GM19240 (cell line): ENCODE results near the gene CAPSL.
"Not testable (repeated sequence)": the region's sequence is repeated elsewhere in the genome, so short reads cannot be mapped to it uniquely, and the experiment has no call there.

Experiments
- DNase-seq: peaks from one replicate; pipeline ENCODE4 v3.0.0; 2011; ENCODE audit warnings: low spot score; ENCODE audit not compliant: insufficient read length

The CAPSL gene

DNA sequence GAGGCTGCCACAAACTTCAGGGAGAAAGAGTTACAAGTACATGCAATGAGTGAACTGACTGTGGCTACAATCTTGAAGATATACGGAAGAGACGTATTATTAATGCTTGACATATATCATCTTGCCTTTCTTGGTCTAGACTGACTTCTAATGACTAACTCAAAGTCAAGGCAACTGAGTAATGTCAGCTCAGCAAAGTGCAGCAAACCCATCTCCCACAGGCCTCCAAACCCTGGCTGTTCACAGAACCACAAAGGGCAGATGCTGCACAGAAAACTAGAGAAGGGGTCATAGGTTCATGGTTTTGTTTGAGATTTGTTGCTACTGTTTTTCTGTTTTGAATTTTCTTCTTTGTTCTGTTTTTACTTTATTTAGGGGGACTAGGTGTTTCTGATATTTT, 60.8 kb downstream of the CAPSL start:
- DNase-seq: no peak

DNA sequence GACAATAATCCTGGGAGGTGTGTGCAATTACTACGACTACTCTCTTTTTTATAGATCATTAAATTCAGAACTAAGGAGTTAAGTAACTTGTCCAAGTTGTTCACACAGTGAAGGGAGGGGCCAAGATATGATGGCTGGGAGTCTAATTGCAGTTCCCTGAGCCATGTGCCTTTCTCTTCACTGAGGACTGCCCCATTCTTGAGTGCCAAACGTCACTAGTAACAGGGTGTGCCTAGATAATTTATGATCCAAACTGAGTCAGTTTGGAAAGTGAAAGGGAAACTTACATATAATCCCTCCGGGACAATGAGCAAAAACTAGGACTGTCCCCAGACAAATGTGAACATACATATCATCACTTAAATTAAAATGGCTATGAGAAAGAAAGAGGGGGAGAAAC, 61.5 kb downstream of the CAPSL start:
- no peak for DNase-seq

DNA sequence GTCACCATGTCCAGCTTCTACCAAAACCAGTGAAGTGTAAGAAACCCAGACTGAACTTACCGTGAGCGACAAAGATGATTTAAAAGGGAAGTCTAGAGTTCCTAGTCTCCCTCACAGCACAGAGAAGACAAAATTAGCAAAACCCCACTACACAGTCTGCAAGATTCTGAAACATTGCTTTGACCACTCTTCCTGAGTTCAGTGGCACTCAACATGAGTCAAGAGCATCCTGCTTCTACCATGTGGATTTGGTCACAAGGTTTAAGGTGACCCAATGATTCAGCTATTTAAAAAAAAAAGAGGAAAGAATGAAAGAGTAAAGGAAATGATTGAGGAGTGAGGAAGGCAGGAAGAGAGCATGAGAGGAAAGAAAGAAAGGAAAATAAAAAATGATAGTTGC, 62.0 kb downstream of the CAPSL start:
- no peak for DNase-seq

DNA sequence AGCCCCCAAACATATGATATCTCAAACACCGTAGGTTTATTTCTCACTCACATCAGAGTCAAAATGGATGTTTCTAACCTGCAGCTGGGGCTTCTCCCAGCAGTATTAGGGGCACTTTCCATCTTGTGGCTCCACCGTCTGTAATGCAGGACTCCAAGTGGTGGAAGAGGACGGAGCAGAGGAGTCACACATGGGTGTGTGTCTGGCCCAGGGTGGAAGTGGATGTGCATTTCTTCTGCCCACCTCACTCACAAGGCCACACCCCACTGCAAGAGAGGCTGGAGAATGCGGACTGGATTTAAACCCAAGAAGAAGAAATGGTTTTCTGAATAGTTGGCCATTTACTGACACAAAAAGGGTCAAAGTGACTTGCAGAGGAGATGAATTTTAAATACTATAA, 67.8 kb downstream of the CAPSL start:
- DNase-seq: no peak

DNA sequence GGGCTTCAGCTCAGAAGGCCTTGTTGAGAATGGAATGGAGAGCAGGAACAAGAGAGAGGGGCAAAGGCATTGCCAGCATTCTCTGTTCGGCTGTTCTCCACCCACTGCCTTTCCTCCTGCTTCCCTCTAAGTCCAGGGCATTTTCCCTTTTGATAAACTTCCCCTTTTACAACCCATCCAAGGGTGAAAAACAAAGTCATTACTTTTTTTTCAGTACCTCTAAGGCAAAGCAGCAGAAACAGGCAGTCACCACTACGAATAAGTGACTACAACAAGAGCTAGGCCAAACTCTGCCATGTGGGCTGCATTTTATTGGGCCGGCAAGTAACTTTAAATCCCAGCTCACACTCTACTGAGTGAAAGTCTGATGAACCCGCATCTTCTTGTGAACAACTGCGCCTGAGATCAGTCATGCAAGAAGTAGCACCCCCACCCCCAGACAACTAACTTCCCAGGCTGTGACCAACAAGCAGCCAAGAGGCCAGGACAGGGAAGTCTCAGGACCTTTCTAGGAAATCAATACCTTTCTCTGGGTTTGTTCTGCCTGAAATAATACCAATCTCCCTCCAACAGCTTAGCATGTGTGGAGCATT, 68.6 kb downstream of the CAPSL start:
- no peak for DNase-seq

DNA sequence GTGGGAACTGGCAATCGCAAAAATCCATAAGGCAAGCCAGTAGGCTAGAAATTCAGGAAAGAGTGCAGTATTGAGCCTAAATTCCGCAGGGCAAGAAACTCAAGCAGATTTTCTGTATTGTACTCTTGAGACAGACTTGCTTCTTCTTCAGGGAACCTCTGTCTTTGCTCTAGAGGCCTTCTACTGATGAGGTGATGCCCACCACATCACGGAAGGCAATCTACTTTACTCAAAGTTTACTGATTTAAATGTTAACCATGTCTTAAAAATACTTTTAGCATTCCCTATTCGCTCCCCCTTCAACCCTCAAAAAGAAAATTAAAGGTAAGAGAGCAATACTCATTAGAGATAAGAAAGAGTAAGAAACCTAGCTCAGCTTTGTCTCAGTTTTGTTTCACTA, 70.4 kb downstream of the CAPSL start:
- DNase-seq: no peak

DNA sequence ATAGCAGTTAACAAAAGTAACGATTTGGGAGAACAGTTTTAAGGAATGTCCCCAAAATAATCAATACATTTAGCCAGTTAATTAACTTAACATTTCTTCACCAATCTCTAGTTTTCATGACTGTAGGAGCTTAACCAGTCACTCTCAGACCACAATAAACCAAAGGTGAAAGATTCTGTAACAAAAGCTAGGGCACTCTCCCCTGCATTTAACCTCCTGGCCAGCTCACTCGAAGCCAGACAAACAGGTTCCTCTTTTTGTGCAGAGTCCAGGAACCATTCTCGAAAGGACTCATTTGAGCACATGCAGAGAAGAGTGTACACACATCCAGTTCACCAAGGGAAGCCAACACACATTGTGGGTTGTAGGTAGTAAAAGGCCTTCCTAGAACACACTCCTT, 75.3 kb downstream of the CAPSL start:
- DNase-seq: no peak

DNA sequence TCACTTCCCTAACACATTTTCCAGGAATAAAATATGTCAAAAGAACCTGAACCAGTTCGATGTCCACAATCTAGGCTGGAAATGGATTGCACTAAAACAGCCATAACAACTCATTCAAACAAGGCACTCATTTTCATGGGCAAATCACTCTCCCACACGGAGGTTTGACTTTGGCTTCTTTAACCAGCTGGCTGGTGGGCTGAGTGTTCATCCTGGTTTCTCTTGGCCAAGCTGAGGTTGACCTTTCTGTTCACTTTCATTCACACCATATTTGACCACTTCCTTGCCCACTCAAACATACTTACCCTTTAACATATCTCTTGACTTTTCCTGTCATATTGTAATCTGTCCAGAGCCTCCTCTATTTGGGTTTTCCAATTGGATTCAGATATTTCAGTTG, 76.3 kb downstream of the CAPSL start:
- no peak for DNase-seq

DNA sequence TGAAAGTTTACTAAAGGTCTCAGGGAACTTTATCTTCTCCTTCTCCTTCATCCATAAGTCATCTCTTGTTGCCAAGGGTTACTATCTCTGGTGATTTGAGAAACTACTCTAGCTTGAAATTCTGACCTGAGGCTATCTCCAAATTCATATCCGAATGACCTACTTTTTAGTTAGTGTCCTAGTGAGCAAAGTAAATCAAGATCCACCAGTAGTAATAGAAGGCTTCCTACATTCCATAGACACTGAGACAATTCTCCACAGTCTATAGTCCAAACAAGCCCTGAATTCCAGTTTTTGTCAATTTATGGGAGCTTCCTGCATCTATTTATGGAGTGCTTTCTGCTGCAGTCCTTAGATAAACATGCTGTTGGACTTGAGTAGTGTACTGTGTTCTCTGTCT, 76.7 kb downstream of the CAPSL start:
- no peak for DNase-seq

DNA sequence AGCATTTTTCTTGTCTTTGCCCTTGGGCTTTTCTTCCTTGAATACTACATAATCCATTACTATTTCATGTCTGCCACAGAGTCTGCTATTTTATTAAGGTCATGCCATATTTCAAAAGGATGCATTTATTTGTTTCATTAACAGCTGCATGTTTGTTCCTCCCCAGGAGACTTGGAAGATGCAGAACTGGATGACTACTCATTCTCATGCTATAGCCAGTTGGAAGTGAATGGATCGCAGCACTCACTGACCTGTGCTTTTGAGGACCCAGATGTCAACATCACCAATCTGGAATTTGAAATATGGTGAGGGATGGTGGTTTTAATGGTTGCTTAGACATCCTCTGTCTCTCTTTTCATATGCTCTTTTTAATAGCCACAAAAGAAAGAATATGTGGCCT, 77.7 kb downstream of the CAPSL start:
- no peak for DNase-seq

DNA sequence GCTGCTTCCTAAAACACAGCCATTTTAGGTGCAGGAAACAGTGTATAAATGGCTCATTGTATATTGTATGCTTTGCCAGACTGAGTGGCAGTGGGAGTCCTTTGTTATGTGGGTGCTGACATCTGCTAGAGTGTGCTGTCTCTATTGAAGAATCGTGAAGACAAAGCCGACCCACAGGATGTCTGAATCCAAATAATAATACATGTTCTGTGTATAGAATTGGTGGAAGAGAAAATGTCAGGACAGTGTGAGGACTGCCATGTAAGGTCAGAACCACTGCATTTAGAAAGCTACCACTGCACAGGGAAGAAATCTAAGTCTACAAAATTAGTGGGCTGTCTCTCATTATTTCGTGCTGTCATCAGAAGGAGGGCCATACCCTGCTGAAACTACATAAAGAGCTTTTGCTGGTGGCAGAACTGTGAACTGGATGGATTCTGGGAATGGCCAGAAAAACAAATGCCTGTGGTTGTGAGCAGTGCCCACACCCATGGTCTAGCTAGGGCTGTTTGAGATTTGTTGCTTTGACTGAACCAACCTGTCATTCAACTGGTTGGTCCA, 79.2 kb downstream of the CAPSL start:
- no peak for DNase-seq

DNA sequence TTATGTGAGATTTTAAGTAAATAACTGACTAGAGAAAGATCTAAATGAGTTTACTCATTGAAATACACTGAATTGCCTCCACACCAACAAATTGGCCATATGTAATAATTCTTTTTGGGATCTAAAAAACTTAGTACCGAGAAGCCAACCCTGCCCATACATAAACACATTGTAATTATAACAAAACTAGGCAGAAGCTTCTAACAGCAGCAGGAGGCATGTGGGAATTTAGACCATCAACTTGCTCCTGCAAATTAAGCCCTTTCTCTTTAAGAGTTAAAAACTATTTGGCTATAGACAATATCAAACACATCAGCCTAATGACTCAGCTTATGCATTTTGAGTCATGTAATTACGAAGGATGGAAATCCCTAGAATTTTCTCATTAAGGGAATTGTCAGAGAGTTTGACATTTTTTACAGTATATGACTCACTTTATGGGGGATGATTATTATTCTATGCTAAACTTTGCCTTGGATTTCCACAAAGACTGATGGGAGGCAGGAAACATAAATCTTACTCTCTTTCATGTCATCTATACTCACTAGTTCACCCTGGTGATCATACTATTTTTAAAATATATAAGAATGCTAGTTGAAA, 80.7 kb downstream of the CAPSL start:
- no peak for DNase-seq

DNA sequence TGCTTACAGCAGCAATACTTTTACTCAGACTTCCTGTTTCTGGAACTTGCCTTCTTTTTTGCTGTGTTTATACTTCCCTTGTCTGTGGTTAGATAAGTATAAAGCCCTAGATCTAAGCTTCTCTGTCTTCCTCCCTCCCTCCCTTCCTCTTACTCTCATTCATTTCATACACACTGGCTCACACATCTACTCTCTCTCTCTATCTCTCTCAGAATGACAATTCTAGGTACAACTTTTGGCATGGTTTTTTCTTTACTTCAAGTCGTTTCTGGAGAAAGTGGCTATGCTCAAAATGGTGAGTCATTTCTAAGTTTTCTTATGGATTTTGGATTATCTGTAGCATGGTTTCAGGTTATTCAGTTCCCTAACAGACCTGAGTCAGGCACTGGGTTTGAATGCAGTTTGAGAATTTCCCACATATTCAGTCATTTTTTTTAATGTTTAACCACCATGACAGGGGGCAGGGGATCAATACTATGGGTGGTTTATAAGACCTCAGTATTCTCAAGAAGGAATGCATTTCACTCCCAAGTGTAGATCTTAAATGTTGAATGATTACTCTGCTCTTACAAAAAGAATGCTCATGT, 81.6 kb downstream of the CAPSL start, which contains the start of gene IL7R:
TSS of gene IL7R (plus strand) at position 127 of the 587 bp plus-strand sequence. CDS start at position 214, 87 bp downstream.
- DNase-seq: no peak

DNA sequence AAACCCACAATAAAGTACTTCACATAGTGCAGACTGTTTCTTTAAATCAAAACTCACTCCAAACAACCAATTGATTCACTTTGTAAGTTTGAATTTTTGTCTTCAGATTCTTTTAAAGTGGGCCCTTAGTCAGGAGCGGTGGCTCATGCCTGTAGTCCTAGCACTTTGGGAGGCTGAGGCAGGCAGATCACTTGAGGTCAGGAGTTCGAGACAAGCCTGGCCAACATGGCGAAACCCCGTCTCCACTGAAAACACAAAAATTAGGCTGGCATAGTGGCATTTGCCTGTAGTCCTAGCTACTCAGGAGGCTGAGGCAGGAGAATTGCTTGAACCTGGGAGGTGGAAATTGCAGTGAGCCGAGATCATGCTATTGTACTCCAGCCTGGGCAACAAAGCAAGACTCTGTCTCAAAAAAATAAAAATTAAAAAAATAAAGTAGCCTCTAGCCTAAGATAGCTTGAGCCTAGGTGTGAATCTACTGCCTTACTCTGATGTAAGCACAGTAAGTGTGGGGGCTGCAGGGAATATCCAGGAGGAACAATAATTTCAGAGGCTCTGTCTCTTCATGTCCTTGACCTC, 82.1 kb downstream of the CAPSL start:
- DNase-seq: not testable (repeated sequence)

DNA sequence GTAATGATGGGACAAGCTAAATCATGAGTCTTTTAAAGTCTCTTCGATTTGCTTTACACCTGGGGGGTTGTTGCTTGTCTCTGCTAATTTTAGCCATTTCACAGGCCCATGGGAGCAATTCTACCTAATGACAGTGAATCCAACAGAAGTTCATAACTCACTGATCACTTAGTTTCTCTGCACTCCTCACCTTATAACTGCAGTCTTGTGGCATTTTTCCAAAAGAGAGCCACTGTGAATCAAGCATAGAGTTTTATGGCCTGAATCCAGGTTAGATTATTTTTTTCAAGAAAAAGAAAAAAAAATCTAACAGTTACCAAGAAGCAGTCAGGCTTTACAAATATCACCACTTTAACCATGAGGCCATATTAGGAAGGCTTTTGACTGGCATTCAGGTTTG, 83.2 kb downstream of the CAPSL start:
- DNase-seq: no peak
